Left renal pelvis (tissue), 4 donors: ENCODE results near the gene NUP37. TPM values are rescaled to one million over a fixed set of nuclear protein-coding genes. Genes with fewer than 3 reads are reported as not detected.

ENCODE experiments used
- DNase-seq, 4 donors: peaks; one replicate each; pipeline ENCODE4 v3.0.0-alpha.2; 2013; ENCODE audit warnings: low read depth in 4 of 4, low spot score in 3 of 4
- polyA plus RNA-seq, 4 donors: library from polyadenylated mRNA; unstranded; fragments of 120-200 nt; gene quantifications; one replicate each; pipeline ENCODE4 v1.2.1, GENCODE V29; 2013; ENCODE audit not compliant: insufficient read length in 4 of 4

Gene NUP37
- polyA plus RNA-seq, 4 donors, result 26.4 to 37.3 (median 32.6) TPM

GRCh38 chr12:102031852-102032251 lies 88.1 kb downstream of the NUP37 start:
- DNase-seq, result no peak

DNA sequence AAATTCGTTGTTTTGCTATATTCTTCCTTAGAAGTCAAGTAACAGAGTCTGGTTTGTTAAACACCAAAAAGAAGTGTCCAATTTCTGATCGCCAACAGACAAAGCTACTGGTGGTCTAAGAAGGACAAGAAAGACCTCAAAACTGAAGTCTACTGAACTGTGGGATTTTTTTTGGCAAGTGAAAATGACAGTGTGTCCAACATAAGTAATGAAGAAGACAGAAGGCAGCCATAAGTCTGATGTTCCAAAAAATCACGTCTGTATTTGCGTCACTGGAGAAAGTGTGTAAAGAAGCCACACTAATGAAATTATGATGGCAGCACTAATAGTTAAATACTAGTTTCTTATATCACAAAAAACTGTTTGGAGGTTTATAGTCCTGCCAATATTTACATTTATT lies 90.8 kb downstream of the NUP37 start:
- no peak for DNase-seq

- DNase-seq, result no peak
These were observed 93.2 kb downstream of the NUP37 start for GRCh38 chr12:102026728-102027127.

GRCh38 chr12:102024765-102025164 lies 95.1 kb downstream of the NUP37 start:
- DNase-seq, result no peak

DNA sequence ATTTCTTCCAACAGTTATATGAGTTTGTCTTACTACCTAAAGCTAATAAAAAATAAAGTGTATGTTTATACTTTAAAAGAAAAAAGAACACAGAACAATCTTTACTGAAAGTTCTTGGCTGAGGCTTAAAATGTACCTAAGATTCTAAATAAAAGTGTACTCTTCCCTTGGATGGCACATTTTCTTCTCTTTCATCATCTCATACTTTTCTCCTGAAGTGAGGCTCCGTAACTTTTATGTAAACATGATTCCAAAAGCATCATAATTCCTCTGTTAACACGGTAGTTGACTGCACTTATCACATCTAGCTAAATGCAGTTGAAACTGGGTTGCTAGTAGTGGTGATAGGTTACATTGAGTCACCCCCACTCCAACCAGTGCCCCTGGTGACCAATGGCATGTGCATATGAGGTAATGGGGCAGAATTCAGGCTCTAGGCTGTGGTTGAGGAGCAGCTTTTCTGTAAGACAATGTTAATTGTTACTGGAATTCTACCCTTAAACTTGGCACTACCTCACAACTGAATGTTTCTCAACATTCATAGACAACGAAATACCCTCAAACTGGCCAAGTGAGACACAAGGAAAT lies 96.5 kb downstream of the NUP37 start:
- no peak for DNase-seq

Other genes with a start within 250 kb of the NUP37 start
- 10 to 100 TPM; 13.4 to 20.8 (median 20.2) TPM for gene DRAM1, start 242.5 kb downstream of the NUP37 start, polyA plus RNA-seq
- 10 to 100 TPM; 51.3 to 63.8 (median 56.9) TPM for gene WASHC3, start 58.1 kb downstream of the NUP37 start, polyA plus RNA-seq
- gene PARPBP, start 69 bp upstream of the NUP37 start, polyA plus RNA-seq, result 10 to 100 TPM; 13.8 to 16.9 (median 15.2) TPM
- gene PMCH, start 77.7 kb upstream of the NUP37 start, polyA plus RNA-seq, result 1 to 10 TPM in 1 of 4 donors, under 1 TPM in 2, not detected in 1; 0.38 to 1.3 (median 0.68) TPM